ENCODE data around the gene MICAL2. TPM values are rescaled to one million over a fixed set of nuclear protein-coding genes. Genes with fewer than 3 reads are reported as not detected.

MICAL2 gene
- total and polyA plus RNA-seq, 10 of the 15 experiments (the other 5 are each of a cell fraction or from before 2014, with no cell fraction given): 0.90 to 5.6 (median 2.4) TPM

GRCh38 chr11:12176410-12176809, 66.0 kb downstream of the MICAL2 start:
- SMC1A ChIA-PET (ENCODE audit: uncharacterized antibody, unreplicated experiment): no interaction called here
- POLR2A ChIA-PET: no interaction called here
- H2AFZ ChIP-seq (ENCODE audit: control insufficient read depth, low read depth, low read length): no peak overlapping the region
- peaks cover 1% of the 10 kb centered on the region; the same call in 1 of the 3 replicates for H3K9me3 ChIP-seq (replicated peaks; ENCODE audit: control insufficient read depth, insufficient read depth, low read length)
- FAIRE-seq: no peak
- no peaks in the 10 kb centered on the region for H3K27me3 ChIP-seq (replicated peaks in 1 of 2; ENCODE audit: control insufficient read depth in 2 of 2, insufficient read depth in 2 of 2, low read length in 1 of 2)
- no peaks in the 10 kb centered on the region for H3K79me2 ChIP-seq (ENCODE audit: control insufficient read depth, insufficient read depth, low read length)
- H4K20me1 ChIP-seq (ENCODE audit: control insufficient read depth, insufficient read depth): no peaks in the 10 kb centered on the region
- in situ Hi-C loops (cut with MboI) (no loop called here), intact Hi-C loops (cut with micrococcal nuclease; ENCODE audit: unreplicated experiment) (no loop called here)
- no peak overlapping the region for H3K4me2 ChIP-seq (ENCODE audit: control insufficient read depth, insufficient read depth)
- no peak overlapping the region for H3K9ac ChIP-seq (ENCODE audit: control insufficient read depth, insufficient read depth, low read length)
- no TSS peak for BruUV-seq (replicated peaks)
- CTCF ChIA-PET: no interaction called here
- no peak overlapping the region for H3K27ac ChIP-seq (ENCODE audit: control insufficient read depth, insufficient read depth)
- WGBS (ENCODE audit: insufficient coverage, insufficient replicate concordance, low lambda C conversion rate, missing lambda C conversion rate): 91% methylated on average over 4 of the region's 4 CpGs
- H3K4me3 ChIP-seq: no peak overlapping the region
- H3K4me1 ChIP-seq (ENCODE audit: control insufficient read depth, insufficient read depth, low read length): peaks cover 15% of the 10 kb centered on the region
- no peak for ATAC-seq
- H3K36me3 ChIP-seq (ENCODE audit: control insufficient read depth in 2 of 2, insufficient read depth in 2 of 2, low read length in 1 of 2): no peaks in the 10 kb centered on the region
- DNase-seq (ENCODE audit: low read depth, low spot score): no peak
- RAD21 ChIA-PET (ENCODE audit: unreplicated experiment): no interaction called here
- no peak for TF ChIP-seq SP1 (IDR thresholded peaks at IDR 0.05; ENCODE audit: low read depth, low read length)
- TF ChIP-seq FOXM1 (IDR thresholded peaks at IDR 0.05; ENCODE audit: low read depth, low read length): no peak
- TF ChIP-seq KLF5 (IDR thresholded peaks at IDR 0.05; ENCODE audit: partially characterized antibody): no peak
- no peak for TF ChIP-seq ZBTB40 (IDR thresholded peaks at IDR 0.05; ENCODE audit: borderline replicate concordance)
- no peak for TF ChIP-seq HDAC2 (IDR thresholded peaks at IDR 0.05)
- no peak for TF ChIP-seq USF2 (IDR thresholded peaks at IDR 0.05; ENCODE audit: borderline replicate concordance, low read depth, low read length)
- TF ChIP-seq PAX5 (IDR thresholded peaks at IDR 0.05; ENCODE audit: borderline replicate concordance, low read depth, low read length): no peak
- no peak for TF ChIP-seq RFX5 (IDR thresholded peaks at IDR 0.05; ENCODE audit: low read depth, low read length)
- TF ChIP-seq STAT3 (IDR thresholded peaks at IDR 0.05; ENCODE audit: low read depth, low read length): no peak
- TF ChIP-seq ZBTB33 (IDR thresholded peaks at IDR 0.05): no peak
- no peak for TF ChIP-seq MEF2B (IDR thresholded peaks at IDR 0.05; ENCODE audit: partially characterized antibody, poor library complexity, severe bottlenecking)
- TF ChIP-seq POLR2AphosphoS5 (IDR thresholded peaks at IDR 0.05; ENCODE audit: low read length): no peak
- TF ChIP-seq FOS (IDR thresholded peaks at IDR 0.05; ENCODE audit: borderline replicate concordance, extremely low read depth, insufficient read length): no peak
- no peak for TF ChIP-seq CEBPZ (IDR thresholded peaks at IDR 0.05; ENCODE audit: low read depth, low read length)
- no peak for TF ChIP-seq MYB (IDR thresholded peaks at IDR 0.05; ENCODE audit: borderline replicate concordance, low read depth, low read length)
- no peak for TF ChIP-seq BCL11A (IDR thresholded peaks at IDR 0.05; ENCODE audit: low read depth, low read length)
